GM15510 (cell line): ENCODE results near the gene IL36B.

Experiments used
- POLR2A ChIP-seq: IDR thresholded peaks from 3 replicates; pipeline ENCODE4 v1.6.1; 2011; ENCODE audit warnings: borderline replicate concordance; ENCODE audit not compliant: insufficient read length; ENCODE audit errors: extremely low read depth

IL36B gene

DNA sequence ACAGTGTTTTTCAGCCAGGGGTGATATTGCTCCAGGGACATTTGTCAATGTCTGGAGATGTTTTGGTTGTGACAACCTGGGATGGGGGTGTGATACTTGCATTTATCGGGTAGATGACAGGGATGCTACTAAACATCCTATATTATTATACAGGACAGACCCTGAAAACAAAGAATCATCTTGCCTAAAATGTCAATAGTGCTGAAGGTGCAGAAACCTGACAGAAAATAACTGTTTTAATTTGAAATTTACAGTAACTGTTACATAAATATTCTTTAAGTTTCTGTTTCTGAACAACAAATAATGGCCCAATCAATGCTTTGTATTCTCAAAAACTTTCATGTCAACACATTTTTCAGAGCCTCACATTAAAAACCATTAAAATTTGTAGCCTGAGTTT lies 45.4 kb downstream of the IL36B start:
- TF ChIP-seq POLR2A, result no peak

- TF ChIP-seq POLR2A, result no peak
These were observed 47.6 kb downstream of the IL36B start, which contains the start of gene IL36A for GRCh38 chr2:113005030-113005509. IL36A (plus strand) TSS chr2:113005459; CDS start chr2:113005872, 413 bp downstream.

GRCh38 chr2:113002677-113003076 lies 50.0 kb downstream of the IL36B start:
- TF ChIP-seq POLR2A, result no peak

- no peak for TF ChIP-seq POLR2A
These were observed 52.2 kb downstream of the IL36B start for GRCh38 chr2:113000436-113000835.

DNA sequence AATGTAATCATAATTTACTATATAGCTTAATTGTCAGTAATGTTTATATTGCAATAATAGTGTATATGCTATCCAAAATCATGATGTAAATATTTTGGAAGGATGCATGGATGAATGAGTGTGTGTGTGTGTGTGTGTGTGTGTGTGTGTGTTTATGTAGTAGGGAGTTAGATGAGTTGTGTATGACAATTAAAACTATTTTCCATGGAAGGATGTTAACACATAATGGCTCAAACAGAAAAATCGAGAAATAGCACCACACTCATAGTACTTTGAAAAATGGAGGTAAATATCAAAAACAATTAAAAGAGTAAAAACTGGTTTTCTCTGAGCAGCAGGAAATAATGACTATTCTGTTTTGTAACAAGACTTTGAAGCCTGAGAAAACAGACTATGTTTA lies 55.5 kb downstream of the IL36B start:
- TF ChIP-seq POLR2A, result no peak

DNA sequence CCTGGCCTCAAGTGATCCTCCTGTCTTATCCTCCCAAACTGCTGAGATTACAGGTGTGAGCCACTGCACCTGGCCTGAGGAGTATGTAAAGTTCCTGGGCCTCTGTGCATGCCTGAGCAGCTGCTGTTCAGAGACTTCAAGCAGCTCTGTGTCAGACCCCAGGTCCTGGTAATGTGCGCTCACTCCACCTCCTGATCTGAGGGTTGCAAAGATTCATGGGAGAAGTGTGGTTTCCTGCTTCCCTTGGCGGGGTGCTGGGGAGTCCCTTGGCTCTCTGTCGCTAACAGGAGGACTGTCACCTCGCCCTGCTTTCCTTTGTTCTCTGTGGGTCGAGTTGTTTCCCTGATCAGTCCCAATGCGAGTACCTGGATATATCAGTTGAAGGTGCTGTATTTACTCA lies 56.0 kb downstream of the IL36B start:
- TF ChIP-seq POLR2A, result no peak

DNA sequence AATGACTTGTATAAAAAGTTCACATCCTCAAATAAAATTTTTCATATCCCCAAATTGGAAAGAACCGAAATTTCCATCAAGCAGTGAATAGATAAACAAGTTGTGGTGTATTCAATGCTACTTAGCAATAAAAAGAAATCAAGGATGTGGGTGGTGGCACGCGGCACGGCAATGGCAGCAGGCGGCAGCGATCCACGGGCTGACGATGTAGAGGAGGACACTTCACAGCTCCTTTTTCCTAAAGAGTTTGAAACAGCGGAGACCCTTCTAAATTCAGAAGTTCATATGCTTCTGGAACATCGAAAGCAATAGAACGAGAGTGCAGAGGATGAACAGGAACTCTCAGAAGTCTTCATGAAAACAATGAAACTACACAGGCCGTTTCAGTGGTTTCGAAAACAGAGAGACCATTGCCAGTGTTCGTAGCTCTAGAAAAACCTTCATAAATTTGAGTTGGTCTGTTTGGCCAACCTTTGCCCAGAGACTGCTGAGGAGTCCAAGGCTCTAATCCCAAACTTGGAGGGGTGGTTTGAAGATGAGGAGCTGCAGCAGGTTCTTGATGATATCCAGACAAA lies 57.2 kb downstream of the IL36B start:
- TF ChIP-seq POLR2A, result no peak

GRCh38 chr2:112994648-112995047 lies 58.0 kb downstream of the IL36B start:
- TF ChIP-seq POLR2A, result no peak

- TF ChIP-seq POLR2A, result no peak
These were observed 58.8 kb downstream of the IL36B start for GRCh38 chr2:112993831-112994230.

DNA sequence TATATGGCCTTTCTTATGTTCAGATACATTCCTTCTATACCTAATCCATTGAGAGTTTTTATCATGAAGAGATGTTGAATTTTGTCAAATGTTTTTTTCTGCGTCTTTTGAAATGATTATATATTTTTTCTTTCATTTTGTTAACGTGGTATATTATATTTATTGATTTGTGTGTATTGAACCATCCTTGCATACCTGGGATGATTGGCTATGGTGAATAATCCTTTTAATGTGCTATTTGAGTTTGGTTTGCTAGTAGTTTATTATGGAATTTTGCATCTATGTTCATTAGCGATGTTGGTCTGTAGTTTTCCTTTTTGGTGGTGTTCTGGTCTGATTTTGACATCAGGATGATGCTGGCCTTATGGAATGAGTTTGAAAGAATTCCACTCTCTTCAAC lies 63.1 kb downstream of the IL36B start:
- no peak for TF ChIP-seq POLR2A

GRCh38 chr2:112985090-112985489 lies 67.6 kb downstream of the IL36B start:
- no peak for TF ChIP-seq POLR2A

DNA sequence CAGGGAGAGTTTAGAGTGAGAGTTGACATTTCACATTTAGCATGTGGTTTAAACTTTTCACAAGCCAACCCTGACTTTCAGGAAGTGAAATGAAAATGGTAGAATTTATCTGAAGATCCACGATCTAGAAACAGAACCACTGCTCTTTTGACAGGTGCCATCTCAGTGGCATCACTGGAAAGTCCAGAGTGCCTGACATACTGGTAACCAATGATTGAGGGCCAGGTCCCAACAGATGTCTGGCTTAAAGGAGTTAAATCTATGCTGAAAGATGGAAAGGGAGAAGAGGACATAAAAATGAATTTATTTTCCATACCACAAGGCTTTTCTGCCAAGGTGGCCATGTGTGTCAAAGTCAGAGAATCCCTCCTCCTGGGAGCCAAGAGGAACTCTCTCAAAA lies 72.1 kb downstream of the IL36B start:
- TF ChIP-seq POLR2A, result no peak

GRCh38 chr2:112979731-112980130 lies 72.9 kb downstream of the IL36B start:
- TF ChIP-seq POLR2A, result no peak

DNA sequence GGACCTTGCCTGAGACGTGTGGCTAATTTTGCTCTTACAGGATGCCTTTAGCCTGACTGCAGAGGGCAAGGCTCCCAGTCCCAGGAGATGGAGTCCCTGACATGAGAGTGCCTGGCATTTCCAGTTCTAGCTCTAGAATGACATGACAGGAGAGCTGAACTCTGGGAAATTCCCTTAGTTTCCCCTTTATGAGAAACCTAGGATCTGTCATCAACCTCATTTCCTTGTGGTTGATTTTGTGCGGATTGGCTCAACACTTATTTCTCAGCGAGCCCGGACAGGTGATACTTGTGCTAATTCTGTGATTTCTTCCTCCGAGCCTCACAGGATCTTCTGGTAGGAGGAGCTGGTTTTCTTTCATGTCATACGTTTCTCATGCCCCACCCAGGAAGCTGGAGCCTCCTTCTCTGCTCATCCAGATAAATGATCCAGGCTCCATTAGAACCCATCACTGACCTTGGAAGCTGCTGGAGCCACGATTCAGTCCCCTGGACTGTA lies 75.1 kb downstream of the IL36B start, which contains the start of gene IL36G:
TSS of gene IL36G (plus strand) at position 448 of the 498 bp plus-strand sequence. CDS start 633 bp downstream, outside the sequence.
- no peak for TF ChIP-seq POLR2A
